ENCODE results near the gene SYCN.
"Not testable (repeated sequence)": the region's sequence is repeated elsewhere in the genome, so short reads cannot be mapped to it uniquely, and the experiment has no call there.

DNA sequence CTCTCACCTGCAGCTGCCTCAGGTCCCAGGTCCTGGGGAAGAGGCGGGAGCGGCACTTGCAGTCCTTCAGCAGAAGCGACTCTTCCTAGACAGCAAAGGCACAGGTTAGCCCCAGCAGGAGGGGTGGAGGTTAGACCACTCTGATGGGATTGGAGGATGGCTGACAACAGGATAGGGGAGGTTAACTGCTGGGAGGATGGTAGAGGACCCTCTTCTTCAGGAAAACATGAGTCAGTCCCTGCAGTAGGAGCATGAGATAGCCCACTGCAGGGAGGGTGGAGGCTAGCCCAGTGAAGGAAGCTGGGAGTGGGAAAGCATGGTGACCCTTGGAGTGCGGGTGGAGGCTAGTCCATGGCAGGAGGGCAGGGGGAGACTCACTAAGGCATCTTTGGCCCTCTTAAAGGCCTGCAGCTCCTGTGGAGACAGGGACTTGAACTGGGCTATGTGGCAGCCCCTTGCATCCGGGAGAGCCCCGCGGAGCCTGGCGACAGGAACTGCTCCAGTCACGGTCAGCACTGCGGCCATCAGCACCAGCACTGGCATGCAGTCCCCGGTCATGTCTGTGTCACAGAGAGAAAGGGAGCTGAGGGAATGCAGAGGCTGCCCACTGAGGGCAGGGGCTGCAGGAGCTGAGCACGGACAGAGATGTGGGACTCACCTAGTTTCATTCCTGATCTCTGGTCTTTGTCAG is 40.5 kb upstream of the SYCN start, which contains the start of gene IFNL3:
- not testable (repeated sequence) for TF ChIP-seq SUZ12 (IDR thresholded peaks at IDR 0.05; ENCODE audit: extremely low read depth, insufficient read depth, insufficient read length); YY1 (IDR thresholded peaks at IDR 0.05; ENCODE audit: insufficient read depth, insufficient read length)
